ACHN (cell line): ENCODE data around the gene TFPI.
A peak's percentile ranks its signal among the peaks of the same experiment; 100 is the strongest.

Experiments used
- DNase-seq: peaks from one replicate; pipeline ENCODE4 v3.0.0-alpha.2; 2015
- in situ Hi-C: cut with HindIII; loops from 2 replicates; pipeline ENCODE4 v1.10.0; 2017; ENCODE audit warnings: low sequenced_read_pairs, low pct_ligation_motif_present, low pct_unique_long_range_greater_than_20kb

Gene TFPI

DNA sequence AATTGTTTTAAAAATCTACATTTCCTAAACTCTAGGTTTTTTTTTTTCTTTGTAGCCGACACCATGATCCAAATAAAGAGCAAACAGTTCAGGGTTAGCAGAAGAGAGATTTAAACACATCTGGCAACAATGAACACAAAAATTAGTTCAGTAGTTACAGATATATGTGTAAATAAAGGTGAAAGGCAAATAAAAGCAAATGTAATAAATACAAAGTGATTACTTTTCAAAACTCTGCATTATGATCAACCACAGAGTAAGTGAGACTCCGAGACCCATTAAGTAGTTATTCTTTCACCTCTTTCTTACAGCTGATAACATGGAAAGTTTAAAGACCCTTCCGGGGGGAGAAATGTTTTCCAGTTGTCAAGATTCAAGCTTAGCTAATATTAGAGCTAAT, 106.9 kb downstream of the TFPI start:
- in situ Hi-C loops: loop anchor here (25.0 kb wide), 1 partner anchor 135 kb away; no protein-coding TSS in a partner anchor
- DNase-seq: peak; percentile 18

DNA sequence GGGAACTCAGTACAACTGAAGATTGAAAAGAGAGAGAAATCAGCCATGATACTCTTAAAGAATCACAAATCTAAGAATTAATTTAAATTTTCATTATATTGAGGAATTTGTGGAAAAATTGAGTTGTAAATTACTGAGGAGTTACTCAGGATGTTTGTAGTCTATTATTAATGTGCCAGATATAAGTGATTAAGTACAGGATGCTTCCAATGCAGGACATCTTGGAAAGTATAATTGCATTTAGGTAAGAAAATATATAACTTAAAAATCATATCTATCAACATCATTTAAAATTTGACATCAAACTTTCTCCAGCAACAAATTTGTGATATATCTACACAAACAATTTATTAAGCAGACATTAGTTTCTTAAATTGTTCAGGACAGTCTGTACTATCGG, 107.5 kb downstream of the TFPI start:
- in situ Hi-C loops: loop anchor here (25.0 kb wide), 1 partner anchor 134 kb away; no protein-coding TSS in a partner anchor
- DNase-seq: peak; percentile 18

DNA sequence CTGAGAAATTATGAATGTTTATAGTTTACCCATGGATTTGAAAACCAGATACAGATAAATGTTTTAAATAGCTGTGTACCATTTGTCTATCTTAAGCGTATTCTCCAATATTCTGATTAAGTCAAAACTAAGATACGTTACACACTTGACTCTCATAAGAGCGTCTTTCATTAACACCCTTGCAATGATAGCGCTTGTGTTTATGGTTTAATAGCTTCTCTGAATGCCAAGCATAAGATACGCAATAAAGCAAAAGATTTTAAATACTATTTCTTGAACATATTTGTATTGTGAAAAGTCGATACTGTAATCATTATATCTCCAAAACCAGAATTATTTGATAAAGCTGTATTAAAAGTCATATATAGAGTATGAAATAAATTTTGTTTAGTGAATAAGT, 109.2 kb downstream of the TFPI start:
- in situ Hi-C loops: loop anchor here (25.0 kb wide), 1 partner anchor 133 kb away; no protein-coding TSS in a partner anchor
- no peak for DNase-seq

DNA sequence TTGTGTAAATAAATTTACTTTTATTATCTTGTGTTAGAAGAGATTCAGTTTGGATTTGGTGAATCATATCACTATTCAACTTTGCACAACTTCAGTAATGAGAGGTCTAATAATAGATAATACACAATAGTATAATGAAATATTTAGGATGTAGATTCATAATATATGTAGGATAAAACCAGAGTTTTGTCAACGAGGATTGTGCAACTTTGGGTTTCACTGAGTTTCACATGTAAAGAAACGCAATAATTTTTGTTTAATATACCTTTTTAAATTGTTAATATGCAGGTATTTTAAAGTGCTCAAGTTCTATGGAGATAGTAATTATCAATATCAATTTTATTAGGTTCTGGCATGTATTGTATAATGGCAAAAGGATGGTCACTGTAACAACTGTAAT, 111.5 kb downstream of the TFPI start:
- in situ Hi-C loops: loop anchor here (25.0 kb wide), 1 partner anchor 130 kb away; no protein-coding TSS in a partner anchor
- no peak for DNase-seq

DNA sequence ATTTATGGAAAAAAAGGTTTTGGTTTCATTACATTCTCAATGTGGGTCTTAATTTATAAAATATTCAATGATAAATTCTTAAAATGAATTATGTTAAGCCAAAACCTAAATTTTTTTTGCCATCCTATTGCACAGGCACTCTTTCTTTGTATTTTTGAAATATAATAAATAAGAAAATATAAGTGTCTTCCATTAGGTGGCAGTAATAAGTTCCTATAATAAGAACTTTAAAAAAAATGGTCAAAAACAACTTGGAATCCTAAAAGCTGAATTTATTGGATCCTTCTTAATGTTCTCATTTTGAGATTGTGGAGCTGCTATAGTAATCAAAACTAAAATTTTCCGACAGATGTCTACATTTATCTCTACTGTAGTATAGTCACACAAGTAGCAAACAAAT, 111.9 kb downstream of the TFPI start:
- in situ Hi-C loops: loop anchor here (25.0 kb wide), 1 partner anchor 130 kb away; no protein-coding TSS in a partner anchor

DNA sequence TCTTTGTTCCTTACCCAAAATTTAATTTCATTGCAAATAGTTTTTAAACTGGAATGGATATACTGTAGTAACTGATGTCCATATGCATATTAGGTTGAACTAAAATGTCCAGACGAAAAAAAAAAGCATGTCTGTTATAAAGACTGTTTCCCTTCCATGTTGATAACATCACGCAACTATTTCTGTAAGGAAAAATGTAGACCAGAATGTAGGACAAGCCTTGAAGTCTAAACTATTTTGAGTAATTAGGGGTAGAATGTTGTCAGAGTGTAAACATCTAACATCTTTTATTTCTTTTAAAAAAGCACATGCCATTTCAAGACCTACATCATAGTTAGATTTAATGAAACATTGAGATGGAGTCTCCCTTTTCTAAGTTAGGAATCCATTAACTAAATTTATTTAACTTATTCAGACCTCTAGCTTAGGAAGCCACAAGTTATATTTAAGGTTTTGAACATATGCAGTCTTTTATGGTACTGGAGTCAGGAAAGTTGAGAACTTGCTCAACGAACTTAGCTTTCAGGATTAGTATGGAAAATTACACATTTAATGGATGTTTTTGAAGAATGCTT, 114.0 kb downstream of the TFPI start:
- DNase-seq: no peak
- in situ Hi-C loops: loop anchor here (25.0 kb wide), 1 partner anchor 128 kb away; no protein-coding TSS in a partner anchor

More for the DNA sequence above, 111.9 kb downstream of the TFPI start:
- peak; percentile 50 for DNase-seq

DNA sequence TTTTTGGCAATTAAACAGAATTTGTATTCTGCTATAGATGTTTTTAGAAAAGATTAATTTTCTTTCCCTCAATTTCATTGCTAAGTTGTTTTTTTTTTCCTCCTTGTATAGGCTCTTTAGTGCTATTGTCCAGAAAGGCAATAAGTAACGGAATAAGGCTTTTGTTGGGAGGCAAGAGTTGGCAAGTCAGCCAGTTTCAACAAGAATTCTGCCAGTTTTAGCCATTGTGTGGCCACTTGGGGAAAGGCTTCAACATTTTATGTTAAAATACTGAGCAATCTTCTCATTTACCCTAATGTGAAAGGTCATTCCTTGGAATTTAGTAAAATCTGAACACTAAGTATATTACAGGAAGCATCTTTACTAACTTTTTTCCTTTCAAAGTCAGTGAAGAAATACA, 115.8 kb downstream of the TFPI start:
- no peak for DNase-seq
- in situ Hi-C loops: loop anchor here (25.0 kb wide), 1 partner anchor 126 kb away; no protein-coding TSS in a partner anchor

DNA sequence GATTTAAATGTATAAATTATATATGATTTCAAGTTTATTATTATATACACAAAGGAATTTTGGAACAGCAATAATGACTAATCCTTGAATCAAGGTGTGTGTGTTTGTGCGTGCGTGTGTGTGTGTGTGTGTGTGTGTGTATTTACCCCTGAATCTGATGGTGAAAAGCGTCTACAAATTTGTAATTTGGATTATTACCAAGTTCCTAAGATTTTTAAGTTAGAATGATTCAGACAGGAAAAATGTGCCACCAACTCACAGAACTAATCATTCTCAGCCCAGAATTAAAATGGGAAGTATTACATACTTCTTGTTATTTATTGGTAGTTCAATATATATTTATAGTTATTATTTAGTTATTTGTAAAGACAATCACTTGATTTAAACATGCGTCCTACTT, 118.5 kb downstream of the TFPI start:
- in situ Hi-C loops: loop anchor here (25.0 kb wide), 1 partner anchor 123 kb away; no protein-coding TSS in a partner anchor
- no peak for DNase-seq

DNA sequence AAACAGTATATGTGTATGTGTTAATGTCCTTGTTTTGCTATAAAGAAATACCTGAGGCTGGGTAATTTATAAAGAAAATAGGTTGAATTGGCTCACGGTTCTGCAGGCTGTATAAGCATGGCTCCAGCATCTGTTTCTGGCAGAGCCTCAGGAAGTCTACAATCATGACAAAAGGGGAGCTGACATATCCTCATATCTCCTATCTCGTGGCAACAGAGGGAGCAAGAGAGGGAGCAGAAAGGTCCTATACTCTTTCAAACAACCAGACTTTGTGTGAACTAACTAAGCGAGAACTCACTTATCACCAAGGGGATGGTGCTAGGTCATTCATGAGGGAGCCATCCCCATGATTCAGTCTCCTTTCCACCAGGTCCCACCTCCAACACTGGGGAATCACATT, 119.2 kb downstream of the TFPI start:
- DNase-seq: no peak
- in situ Hi-C loops: loop anchor here (25.0 kb wide), 1 partner anchor 123 kb away; no protein-coding TSS in a partner anchor

DNA sequence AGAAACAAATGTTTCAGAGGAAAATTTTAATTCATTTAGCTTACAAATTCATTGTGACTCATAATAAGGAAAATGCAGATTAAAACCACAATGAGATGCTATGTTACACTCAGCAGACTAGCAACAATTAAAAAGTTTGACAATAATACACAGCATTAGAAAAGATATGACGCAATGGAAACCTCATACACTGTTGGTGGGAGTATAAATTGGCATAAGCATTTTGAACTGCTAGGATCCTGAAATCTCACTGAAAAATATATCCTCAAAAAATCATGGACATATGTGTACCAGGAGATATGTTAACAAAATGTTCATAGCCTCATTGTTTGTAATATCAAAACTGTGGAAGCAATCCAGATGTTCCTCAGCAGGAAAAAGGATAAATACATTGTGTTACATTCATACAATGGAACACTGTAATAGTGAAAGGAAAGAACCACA, 119.9 kb downstream of the TFPI start:
- no peak for DNase-seq
- in situ Hi-C loops: loop anchor here (25.0 kb wide), 1 partner anchor 122 kb away; no protein-coding TSS in a partner anchor

DNA sequence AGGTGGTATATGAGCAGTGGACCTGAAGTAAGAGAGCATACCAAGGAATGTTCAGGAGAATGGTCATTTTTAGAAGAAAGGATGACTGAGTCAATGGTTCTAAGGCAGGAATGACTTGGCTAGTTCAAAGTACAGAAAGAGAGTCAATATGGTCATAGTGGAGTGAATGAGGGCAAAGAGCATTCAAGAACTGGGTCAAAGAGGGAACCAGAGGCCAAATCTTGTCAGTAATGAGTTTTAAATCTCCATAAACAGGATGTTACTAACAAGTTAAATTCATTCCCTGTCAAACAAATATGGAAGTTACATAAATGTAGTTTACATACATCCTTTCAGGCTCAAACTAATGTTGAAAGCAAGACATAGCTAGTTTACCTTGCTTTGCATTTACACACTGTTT, 122.3 kb downstream of the TFPI start:
- in situ Hi-C loops: loop anchor here (25.0 kb wide), 1 partner anchor 120 kb away; no protein-coding TSS in a partner anchor
- no peak for DNase-seq

DNA sequence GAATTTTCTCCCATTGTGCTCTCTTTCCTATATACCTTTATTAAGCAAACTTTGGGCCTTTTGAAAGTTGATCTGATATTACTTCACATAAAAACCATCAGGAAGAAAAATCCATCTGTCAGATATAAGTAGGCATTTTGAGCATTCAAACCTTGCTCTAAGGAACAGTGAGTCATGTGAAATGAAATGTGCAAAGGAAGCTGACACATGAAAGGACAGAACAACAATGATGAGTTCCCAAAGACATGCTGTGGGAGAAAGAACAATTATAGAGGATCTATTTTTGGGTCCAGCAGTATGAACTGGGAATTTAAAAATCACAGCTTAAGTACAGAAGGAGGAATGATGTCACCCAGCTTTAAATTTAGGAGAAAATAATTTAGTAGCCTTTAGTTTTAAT, 124.2 kb downstream of the TFPI start:
- DNase-seq: peak; percentile 44
- in situ Hi-C loops: loop anchor here (25.0 kb wide), 1 partner anchor 118 kb away; no protein-coding TSS in a partner anchor

DNA sequence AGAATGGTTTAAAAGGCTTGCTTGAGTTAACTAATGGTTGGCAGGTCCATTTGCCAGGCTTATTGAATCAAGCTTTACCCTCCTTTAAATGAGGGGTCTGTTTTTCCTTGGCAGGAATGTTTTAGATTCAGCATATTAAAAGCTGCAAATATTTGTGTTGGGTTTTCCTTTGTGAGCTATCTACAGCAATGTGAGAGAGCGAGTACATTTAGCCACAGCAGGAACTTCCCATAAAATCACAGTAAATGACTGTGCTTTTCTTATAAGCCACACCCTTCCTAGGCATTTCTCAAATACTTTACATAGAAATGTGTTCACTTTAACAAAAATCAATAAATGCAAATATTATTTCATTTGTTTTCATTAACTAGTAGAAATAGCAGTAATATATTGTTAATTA, 130.1 kb downstream of the TFPI start:
- DNase-seq: no peak
- in situ Hi-C loops: no loop called here

DNA sequence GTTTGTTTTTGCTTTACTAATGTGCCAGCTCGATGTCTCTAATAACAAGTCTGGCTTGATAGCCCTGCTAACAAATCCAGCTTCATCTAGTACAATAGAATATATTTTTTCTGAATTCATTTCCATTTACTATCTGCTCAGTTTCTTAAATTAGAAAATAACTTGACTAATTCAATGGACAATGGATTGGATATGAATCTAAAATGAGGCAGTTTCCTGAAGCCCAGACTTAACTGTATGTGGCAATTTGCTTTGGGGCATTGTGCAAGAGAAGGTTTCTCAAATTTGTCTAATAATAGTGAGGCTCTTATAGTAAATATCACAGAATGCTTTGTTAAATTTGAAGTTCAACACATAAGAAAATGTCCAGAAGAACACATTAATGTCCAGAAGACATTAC, 132.0 kb downstream of the TFPI start:
- no peak for DNase-seq
- in situ Hi-C loops: no loop called here

DNA sequence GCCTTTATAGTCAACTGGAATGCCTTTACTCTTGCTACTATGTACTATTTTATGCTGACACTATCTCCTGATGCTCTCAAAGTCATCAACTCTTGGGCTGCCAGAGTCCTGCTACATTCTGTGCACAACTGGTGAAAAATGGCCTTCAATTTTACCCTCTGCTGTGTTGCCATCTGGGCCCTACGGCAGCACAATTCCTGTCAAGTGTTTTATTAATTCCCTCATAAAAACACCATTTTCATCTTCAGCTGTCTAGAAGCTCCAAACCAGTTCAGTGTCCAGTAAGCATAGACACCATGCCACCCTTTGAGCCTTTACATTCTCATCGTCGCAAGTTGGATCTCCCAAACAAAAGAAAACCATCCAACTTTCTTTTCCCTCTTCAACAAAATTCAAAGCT, 132.7 kb downstream of the TFPI start:
- in situ Hi-C loops: no loop called here
- DNase-seq: no peak

DNA sequence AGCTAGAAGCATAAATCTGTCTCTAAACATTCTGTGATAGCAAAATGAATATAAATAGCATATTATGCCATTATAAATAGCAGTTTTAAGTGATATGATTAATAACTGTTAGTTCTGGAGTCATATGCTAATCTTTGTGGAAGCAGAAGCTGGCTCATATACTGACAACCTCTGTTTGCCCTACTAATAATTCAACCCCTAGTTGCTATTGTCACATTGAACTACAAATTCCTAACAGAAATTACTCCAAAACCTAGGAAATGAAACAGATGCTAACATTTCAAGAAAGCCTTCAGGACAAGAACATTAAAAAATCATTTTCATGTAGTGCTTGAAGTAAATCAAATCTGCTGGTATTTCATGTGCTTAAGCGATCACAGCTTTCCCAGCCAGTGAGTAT, 134.4 kb downstream of the TFPI start:
- no peak for DNase-seq
- in situ Hi-C loops: no loop called here

DNA sequence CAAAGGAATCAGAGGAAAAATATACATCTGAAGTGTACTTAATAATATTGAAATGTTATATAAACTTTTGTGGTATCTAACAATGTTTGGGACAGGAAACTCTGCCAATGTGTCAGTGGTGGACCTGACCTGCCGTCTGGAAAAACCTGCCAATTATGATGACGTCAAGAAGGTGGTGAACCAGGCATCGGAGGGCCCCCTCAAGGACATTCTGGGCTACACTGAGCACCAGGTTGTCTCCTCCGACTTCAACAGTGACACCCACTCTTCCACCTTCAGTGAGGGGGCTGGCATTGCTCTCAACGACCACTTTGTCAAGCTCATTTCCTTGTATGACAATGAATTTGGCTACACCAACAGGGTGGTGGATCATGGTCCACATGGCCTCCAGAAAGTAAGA, 138.8 kb downstream of the TFPI start:
- in situ Hi-C loops: no loop called here
- DNase-seq: no peak
